Kidney (tissue), 14 donors: Measurements from ENCODE around the gene GALNT14. TPM values are rescaled to one million over a fixed set of nuclear protein-coding genes. Genes with fewer than 3 reads are reported as not detected.

Source experiments
- DNase-seq, 5 donors: peaks; one replicate each; pipeline ENCODE4 v3.0.0-alpha.2; 2013 to 2020
- FAIRE-seq: peaks from 2 replicates; lab custom pipeline; 2012; peaks lifted over from hg19 to GRCh38; lab: Jason Lieb, UNC
- H3K27ac ChIP-seq, 2 donors: one replicate each; pipeline ENCODE4 v1.7.0; 2013; ENCODE audit warnings: low read depth in 2 of 2, low read length in 2 of 2, inconsistent platforms in 1 of 2
- H3K27me3 ChIP-seq: one replicate; pipeline ENCODE4 v1.7.1; 2013; ENCODE audit warnings: low read length, inconsistent platforms; ENCODE audit not compliant: control insufficient read depth, insufficient read depth
- H3K36me3 ChIP-seq, 3 donors: one replicate each; pipeline versions ENCODE4 v1.7.0 to v1.7.1; 2013; ENCODE audit warnings: low read length in 3 of 3, control low read depth in 1 of 3, inconsistent platforms in 1 of 3; ENCODE audit not compliant: insufficient read depth in 3 of 3, control insufficient read depth in 2 of 3
- H3K4me1 ChIP-seq, 3 donors: one replicate each; pipeline versions ENCODE4 v1.7.0 to v1.7.1; 2013; ENCODE audit warnings: low read length in 3 of 3, inconsistent platforms in 1 of 3, low read depth in 1 of 3; ENCODE audit not compliant: control insufficient read depth in 2 of 3, insufficient read depth in 2 of 3
- H3K4me3 ChIP-seq, 3 donors: one replicate each; pipeline versions ENCODE4 v1.7.0 to v1.8.1; 2013; ENCODE audit warnings: low read length in 3 of 3, control low read depth in 1 of 3, inconsistent platforms in 1 of 3
- H3K9ac ChIP-seq, 3 donors: one replicate each; pipeline versions ENCODE4 v1.7.0 to v1.7.1; 2013; ENCODE audit warnings: low read length in 3 of 3, control low read depth in 1 of 3, inconsistent platforms in 1 of 3
- H3K9me3 ChIP-seq, 3 donors: one replicate each; pipeline versions ENCODE4 v1.7.0 to v1.7.1; 2013; ENCODE audit warnings: low read length in 3 of 3, control low read depth in 1 of 3, inconsistent platforms in 1 of 3; ENCODE audit not compliant: control insufficient read depth in 2 of 3, insufficient read depth in 1 of 3
- intact Hi-C: fragments of 100-400 bp; cut with DNase I; formaldehyde crosslinking; loops from one replicate; pipeline ENCODE4 v1.11.1; 2022
- polyA plus RNA-seq: library from polyadenylated mRNA; stranded (reverse); fragments of 350-450 nt; fragmentation: Illumina TruSeq; extraction: RNeasy Lipid Tissue Mini Kit (QIAGEN cat#74804); gene quantifications from one replicate; pipeline ENCODE4 v1.2.3, GENCODE V29; 2014; ENCODE audit warnings: low read depth, low replicate concordance; ENCODE audit not compliant: insufficient read depth
- total RNA-seq: library from RNA; stranded (reverse); fragmentation: NEBNext Ultra II Directional; extraction: Animal tissue kit (Norgen Biotek cat#: 25700); gene quantifications from one replicate; pipeline ENCODE4 v1.2.1, GENCODE V29; 2021
- TF ChIP-seq, protein P1 (sequence below): IDR thresholded peaks from 3 replicates; pipeline ENCODE4 v1.5.1; 2012; ENCODE audit warnings: mild to moderate bottlenecking, moderate library complexity, borderline replicate concordance; ENCODE audit not compliant: insufficient read depth; ENCODE audit errors: extremely low read depth
- donor health status: control.
- donor health status: control.
- donor health status: control.
- donor health status: control.
- donor health status: control.
- donor health status: DM: yes; HTN: yes; CAD: no.
- donor health status: Normal renal cell carcinoma (clear cell type).

The GALNT14 gene
- total and polyA plus RNA-seq, 2 donors from 2014 or later = 84.6 to 90.3 TPM

DNA sequence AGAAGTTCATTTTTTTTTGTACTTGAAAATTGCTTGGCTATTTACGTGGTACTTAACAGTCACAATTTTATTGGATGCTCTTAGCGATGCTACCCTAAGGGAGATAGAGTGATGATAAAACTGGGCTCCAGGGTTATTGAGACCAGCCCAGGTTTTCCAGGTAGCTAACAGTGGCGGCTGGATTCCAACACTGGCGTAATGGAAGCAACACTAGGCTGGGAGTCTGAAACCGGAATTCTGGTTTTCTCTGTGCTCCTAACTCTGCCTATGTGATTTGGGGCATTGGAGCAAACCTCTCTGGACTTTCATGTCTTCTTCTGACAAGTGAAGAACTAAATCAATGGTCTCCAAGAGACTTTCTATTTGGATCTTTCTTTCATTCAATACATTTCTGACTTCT lies 9.4 kb upstream of the GALNT14 start:
- intact Hi-C loops = no loop called here
- H3K9me3 ChIP-seq = no peaks in the 10 kb centered on the region
- H3K4me3 ChIP-seq = no peak overlapping the region
- FAIRE-seq (no peak), DNase-seq (no peak)
- no peaks in the 10 kb centered on the region for H3K4me1 ChIP-seq
- TF ChIP-seq, protein P1, sequence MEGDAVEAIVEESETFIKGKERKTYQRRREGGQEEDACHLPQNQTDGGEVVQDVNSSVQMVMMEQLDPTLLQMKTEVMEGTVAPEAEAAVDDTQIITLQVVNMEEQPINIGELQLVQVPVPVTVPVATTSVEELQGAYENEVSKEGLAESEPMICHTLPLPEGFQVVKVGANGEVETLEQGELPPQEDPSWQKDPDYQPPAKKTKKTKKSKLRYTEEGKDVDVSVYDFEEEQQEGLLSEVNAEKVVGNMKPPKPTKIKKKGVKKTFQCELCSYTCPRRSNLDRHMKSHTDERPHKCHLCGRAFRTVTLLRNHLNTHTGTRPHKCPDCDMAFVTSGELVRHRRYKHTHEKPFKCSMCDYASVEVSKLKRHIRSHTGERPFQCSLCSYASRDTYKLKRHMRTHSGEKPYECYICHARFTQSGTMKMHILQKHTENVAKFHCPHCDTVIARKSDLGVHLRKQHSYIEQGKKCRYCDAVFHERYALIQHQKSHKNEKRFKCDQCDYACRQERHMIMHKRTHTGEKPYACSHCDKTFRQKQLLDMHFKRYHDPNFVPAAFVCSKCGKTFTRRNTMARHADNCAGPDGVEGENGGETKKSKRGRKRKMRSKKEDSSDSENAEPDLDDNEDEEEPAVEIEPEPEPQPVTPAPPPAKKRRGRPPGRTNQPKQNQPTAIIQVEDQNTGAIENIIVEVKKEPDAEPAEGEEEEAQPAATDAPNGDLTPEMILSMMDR = no peak
- H3K36me3 ChIP-seq = no peaks in the 10 kb centered on the region
- H3K9ac ChIP-seq = no peak overlapping the region
- H3K27me3 ChIP-seq = no peaks in the 10 kb centered on the region
- no peak overlapping the region for H3K27ac ChIP-seq

DNA sequence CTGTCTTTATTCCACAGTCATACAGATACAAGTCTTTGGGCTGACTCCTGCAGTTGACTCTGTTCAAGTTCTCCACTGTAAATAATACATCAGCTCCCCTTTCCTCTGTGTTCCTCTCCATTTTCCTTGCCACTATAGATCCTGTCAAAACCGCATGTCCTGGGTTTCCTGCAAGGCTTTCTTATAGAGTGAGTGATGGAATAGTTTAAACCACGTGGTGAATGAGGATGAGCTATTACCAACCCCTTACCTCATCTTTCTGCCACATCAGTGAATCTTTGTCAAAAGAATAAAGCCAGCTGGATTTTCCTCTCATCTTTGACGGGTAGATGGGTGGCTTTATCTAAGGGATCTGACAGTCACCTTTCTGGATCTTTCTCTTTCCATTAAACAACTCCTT lies 3.9 kb upstream of the GALNT14 start:
- intact Hi-C loops = no loop called here
- H3K27ac ChIP-seq = no peak overlapping the region
- no peaks in the 10 kb centered on the region for H3K9me3 ChIP-seq
- no peak overlapping the region for H3K4me3 ChIP-seq
- no peak overlapping the region for H3K9ac ChIP-seq
- no peak for FAIRE-seq
- no peaks in the 10 kb centered on the region for H3K4me1 ChIP-seq
- TF ChIP-seq, protein P1 = no peak
- no peaks in the 10 kb centered on the region for H3K27me3 ChIP-seq
- H3K36me3 ChIP-seq = no peaks in the 10 kb centered on the region
- no peak for DNase-seq

DNA sequence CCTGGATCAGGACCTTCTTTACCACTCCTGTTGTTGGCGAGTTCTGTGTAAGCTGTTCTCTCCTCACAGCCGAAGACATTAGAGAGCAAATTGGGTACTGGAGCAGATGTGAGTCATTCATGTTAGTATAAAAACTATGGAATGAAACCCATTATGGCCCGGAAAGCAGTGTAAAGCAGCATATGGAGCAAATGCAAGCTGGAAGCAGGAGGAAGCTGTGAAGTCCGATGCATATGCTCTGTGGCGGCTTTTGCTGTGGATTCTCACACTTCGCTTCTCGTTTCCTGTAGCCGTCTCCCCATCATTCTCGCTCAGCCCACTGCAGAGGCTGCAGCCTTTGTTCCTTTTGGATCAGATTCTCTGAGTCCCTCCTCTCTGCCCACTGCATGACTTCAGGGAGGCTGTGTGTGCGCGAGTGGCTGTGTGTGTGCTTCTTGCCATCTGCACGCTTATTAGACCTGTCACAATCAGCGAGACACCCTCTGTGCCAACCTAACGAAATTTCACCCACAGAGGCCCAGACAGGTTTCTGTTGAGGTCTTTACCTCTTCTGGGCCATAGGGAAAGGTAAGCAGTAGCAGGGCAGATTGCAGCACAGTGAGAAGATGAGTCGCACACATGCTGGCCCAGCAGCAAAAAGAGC lies 3.3 kb upstream of the GALNT14 start:
- Histone ChIP-seq H3K4me3 (no peak overlapping the region), H3K9ac (no peak overlapping the region), H3K27me3 (peaks cover 1% of the 10 kb centered on the region), H3K27ac (no peak overlapping the region), H3K36me3 (no peaks in the 10 kb centered on the region), H3K9me3 (no peaks in the 10 kb centered on the region), H3K4me1 (no peaks in the 10 kb centered on the region)
- FAIRE-seq (no peak), DNase-seq (no peak)
- TF ChIP-seq, protein P1 = no peak
- intact Hi-C loops = no loop called here

DNA sequence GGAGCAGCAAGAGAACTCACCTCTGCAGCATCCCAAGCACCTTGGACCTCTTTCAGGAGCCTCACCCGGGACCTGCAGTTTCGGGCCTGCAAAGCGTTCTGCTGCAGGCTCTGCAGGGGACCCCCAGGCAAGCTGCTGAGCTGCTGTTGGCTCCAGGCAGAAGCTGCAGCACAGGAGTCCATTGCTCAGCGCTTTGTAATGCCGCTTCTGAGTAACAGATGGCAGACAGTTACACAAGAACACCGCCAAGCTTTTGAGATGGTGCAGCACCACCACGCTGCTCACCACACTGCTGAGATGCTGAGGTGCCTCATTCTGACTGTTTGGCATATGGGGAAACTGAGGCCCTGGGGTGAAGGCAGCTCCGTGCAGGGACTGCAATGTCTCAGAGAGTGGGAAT lies 1.9 kb upstream of the GALNT14 start:
- peaks cover 6% of the 10 kb centered on the region for H3K27me3 ChIP-seq
- DNase-seq = no peak
- FAIRE-seq = no peak
- TF ChIP-seq, protein P1 = no peak
- H3K27ac ChIP-seq = no peak overlapping the region
- intact Hi-C loops = no loop called here
- H3K4me1 ChIP-seq = peaks cover 0 to 3% (median 0%) of the 10 kb centered on the region in 3 donors
- no peaks in the 10 kb centered on the region for H3K36me3 ChIP-seq
- H3K9ac ChIP-seq = no peak overlapping the region
- no peak overlapping the region for H3K4me3 ChIP-seq
- H3K9me3 ChIP-seq = no peaks in the 10 kb centered on the region
